HepG2 (cell line): Measurements from ENCODE around the gene SYNE1.

ENCODE experiments used
- CHD2 ChIP-seq: IDR thresholded peaks from 2 replicates; pipeline ENCODE4 v1.6.1; 2011; ENCODE audit warnings: low read depth, low read length, improper control_type of control experiment
- CTCF ChIP-seq: sonication (generic); formaldehyde crosslinking; IDR thresholded peaks from 2 replicates; pipeline ENCODE4 v1.5.0; 2020; ENCODE audit warnings: mild to moderate bottlenecking, missing genetic modification reagents, moderate library complexity
- FOXK1 ChIP-seq: sonication (generic); formaldehyde crosslinking; IDR thresholded peaks from 2 replicates; pipeline ENCODE4 v1.4.0; 2020; ENCODE audit warnings: low read depth, missing genetic modification reagents, borderline replicate concordance
- HIVEP1 ChIP-seq: sonication (generic); formaldehyde crosslinking; IDR thresholded peaks from 2 replicates; pipeline ENCODE4 v1.4.0; 2020; ENCODE audit warnings: mild to moderate bottlenecking, missing genetic modification reagents
- TF ChIP-seq, protein P1 (sequence below): sonication (generic); formaldehyde crosslinking; IDR thresholded peaks from 2 replicates; pipeline ENCODE4 v1.8.0; 2022; ENCODE audit warnings: low read depth, missing genetic modification reagents

DNA sequence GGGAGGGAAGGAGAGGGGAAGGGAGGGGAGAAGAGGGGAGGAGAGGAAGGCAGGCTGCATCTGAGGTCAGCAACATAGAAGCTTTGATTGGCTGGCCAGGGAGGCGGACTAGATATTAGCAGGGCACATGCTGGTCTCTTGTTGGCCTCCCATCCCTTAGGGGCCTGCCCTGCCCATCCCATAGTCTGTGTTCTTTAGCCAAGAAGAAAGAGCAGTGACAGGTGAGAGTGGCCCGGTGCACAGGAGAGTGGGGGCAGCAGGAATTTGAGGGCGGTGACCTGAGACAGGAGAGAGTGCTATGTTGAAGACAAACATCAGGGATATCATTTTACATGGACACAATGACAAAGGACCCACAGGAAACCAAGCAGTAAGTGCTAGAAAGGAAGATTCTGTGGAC, 413.5 kb downstream of the SYNE1 start:
- no peak for TF ChIP-seq CHD2
- TF ChIP-seq, protein P1, sequence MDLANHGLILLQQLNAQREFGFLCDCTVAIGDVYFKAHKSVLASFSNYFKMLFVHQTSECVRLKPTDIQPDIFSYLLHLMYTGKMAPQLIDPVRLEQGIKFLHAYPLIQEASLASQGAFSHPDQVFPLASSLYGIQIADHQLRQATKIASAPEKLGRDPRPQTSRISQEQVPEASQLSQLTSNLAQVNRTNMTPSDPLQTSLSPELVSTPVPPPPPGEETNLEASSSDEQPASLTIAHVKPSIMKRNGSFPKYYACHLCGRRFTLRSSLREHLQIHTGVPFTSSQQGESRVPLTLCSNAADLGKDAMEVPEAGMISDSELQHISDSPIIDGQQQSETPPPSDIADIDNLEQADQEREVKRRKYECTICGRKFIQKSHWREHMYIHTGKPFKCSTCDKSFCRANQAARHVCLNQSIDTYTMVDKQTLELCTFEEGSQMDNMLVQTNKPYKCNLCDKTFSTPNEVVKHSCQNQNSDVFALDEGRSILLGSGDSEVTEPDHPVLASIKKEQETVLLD (CRISPR knock-in tag), result no peak
- TF ChIP-seq CTCF (CRISPR knock-in tag), result no peak
- no peak for TF ChIP-seq FOXK1 (CRISPR knock-in tag)
- TF ChIP-seq HIVEP1 (CRISPR knock-in tag), result no peak
